NCI-H1105 treated with DMSO at 0.1 percent for 48 hours (cell line): ENCODE measurements around the gene PPP1R12B.
"Not testable (repeated sequence)": the region's sequence is repeated elsewhere in the genome, so short reads cannot be mapped to it uniquely, and the experiment has no call there.

Source experiments
- DNase-seq: peaks from one replicate; lab custom pipeline; 2025; lab: John Stamatoyannopoulos, UW

Gene PPP1R12B

DNA sequence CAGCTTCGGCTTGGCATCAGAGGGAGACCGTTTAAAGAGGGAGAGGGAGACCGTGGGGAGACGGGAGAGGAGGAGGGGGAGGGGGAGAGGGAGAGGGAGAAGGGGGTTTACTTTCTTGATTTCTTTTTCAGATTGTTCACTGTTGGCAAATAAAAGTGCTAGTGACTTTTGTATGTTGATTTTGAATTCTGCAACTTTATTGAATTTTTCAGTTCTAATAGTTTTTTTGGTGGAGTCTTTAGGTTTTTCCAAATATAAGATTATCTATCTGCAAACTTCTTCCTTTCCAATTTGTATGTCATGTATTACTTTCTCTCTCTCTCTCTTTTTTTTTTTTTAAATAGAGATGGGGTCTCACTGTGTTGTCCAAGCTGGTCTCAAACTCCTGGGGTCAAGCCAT lies 104.0 kb downstream of the PPP1R12B start:
- no peak for DNase-seq

DNA sequence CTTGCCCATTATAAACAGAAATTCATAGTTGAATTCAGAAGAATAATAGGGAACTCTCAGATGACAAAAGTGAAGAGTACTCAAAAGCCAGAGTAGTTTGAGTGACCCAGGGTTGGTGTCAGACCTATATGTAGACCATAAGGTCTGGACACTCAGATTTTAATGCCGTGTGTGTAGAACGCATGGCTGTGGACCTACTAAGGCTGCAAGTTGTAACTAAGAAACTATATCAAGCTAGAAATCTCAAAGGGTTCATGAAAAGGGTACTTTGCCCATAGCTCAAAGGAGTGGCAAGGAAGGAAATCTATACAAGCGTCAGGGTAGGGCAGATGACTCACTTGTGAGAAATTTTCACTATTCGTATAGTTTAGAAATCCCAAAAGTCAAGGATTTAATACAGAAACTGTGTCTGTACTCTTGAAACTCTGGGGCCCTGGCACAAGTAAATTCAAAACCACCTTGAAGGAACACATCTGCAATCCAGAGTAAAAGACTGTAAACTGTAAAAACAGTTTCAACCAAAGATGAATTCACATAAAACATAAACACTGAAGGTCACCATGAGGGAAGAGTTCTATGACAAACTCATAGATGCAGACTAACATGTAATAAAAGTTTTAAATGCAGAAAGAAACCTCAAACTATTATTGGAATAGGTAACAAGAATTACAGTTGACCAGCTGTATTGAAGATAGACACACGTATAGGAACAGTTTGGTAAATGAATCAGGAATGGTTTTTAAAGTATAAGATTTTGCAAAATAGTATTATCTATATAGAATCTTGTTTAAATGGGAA lies 108.1 kb downstream of the PPP1R12B start:
- not testable (repeated sequence) for DNase-seq

DNA sequence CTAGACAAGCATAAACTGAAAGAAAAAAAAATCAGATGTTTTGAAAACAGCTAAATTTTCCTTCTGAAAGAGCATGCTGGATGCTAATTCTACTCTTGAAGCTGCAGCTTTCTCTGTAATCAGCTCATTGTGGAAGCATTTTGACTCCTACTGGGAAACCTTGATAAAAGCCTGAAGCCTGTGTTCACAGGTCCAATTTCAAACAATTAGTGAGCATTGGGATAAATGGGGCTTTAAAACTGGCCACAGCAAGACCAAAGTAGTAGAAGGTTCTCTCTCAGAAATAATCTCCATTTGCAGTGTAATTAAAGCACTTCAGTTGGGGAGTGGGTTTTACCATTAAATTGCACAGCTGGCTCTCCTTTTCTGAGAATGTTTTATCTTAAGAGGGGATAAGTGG lies 110.2 kb downstream of the PPP1R12B start:
- DNase-seq, result peak; percentile 39

DNA sequence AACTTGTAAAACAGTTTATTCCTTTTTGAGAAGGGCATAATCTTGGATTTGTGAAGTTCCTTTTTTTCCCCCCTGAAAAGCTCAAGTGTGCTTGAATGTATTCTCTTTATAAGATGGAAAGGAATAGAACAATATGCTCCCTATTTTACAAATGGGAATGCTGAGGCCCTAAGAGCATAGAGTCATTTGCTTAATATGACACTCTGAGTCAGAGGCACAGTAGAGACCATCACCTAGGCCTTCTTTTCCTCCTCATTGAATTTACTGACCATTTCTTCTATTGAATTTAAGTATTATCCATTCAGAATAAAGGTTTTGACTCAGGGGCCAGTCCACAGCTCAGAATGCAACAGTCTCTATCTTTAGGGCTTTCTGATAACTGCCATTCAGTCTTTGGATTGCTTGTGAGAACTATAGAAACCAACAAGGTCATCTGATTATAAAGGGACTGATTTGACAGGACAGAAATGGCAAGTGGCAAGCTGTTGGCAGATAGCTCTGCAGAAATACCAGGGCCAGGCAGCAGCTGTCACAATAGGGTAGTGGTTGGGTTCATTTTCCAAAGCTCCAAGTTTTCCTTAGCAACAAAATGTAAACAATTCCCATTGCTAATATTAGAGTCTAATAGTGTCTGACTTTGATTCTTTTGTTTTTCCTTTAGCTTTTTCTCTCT lies 111.1 kb downstream of the PPP1R12B start:
- not testable (repeated sequence) for DNase-seq

DNA sequence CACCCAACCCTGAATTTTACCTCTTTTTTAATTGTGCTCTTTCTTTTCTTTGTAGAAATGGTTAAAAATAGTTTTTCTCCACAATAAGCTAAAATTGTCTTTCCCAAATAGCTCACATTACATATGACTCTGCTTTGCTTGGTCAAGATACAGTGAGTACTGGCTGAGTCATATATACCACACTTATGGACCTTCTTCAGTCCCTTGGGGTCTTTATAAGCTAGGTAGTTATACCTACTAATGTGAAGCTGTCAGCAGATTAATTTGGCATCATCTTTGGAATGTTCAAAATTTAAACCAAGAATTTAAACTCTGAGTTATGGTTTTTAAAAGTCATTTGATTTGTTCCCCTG lies 111.6 kb downstream of the PPP1R12B start:
- DNase-seq, result not testable (repeated sequence)

DNA sequence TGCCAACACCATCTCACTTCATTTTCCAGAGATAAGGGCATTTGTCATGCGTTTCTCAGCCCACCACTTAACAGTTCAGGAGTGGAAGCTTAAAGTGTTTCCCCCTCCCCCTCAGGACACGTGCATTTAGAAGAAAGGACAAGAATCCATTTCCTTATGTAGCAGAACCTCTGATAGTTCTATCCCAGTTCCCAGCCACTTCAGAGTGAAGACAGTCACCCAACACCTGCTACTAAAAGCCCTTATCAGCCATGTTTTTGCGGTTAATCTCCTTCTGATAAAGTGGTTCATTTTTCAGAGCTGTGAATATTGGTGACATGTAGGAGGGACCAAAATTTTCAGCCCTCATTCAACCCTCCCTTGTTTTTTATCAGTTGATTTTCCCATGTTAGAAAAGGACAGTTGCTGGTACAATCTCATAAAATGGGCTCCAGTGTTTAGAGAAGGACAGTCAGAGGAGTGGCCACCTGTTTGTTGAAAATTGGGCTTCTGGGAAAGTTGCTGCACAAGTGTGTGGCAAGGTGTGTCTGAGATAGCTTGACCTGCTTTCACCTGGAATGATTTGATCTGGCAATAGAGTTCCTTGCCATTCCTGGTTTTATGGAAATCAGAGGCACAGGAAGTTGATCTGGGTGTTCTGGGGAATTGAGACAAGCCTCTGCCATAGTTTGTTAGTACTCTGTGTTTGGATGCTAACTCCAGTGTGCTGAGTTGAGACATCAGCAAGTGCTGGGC lies 114.0 kb downstream of the PPP1R12B start:
- no peak for DNase-seq

DNA sequence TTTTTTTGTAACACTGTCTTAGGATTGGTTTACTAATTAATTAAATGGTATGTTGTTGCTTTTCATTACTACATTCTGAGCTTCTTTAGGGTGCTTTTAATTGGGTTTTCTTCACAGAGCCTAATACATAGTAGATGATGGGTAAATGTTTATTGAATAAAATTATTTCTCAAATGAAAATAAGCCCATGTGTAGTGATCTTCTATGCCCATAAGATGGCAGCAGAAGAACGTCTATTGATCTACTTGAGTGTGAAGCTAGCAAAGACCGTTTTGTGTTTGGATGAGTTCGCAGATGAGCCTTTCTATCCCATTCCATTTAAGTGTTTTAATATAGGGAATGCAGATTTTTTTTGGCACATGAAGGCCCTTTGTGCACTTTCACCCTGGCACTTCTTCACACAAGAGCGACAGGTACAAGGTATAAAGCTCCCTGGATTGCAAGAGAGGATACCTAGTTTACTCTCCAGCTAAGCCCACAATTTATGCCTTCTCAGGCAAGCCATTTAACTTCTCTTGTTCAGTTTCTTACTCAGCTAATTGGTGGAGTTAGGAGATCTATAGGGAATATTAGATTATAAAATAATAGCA lies 115.7 kb downstream of the PPP1R12B start:
- peak; percentile 10 for DNase-seq

DNA sequence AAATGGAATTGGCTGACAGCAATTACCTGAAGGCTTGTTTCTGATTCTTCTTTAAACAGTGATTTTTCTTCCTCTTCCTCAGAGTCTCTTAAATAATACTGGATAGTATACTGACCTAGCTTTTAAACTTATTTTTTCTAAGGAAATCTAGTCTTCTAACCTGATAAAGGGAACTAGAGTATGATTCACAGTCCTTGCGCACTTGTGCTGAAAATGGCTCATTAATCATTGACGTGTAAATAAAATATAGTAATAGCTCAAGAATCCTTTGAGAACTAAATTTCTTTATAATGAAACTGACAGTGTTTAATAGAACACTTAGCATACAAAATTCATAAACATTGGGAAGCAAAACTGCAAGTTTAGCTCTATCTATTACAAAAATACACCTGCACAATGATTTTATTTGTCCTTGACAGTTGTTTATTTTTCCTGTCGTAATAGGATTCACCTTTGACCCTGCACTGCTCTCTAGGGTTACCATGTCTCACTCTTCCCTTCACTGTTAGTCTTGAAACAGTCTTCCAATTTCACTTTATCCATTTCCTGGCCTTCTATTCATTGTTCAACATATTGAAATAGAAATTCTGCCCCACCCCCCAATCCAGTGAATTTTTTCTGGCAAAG lies 117.3 kb downstream of the PPP1R12B start:
- not testable (repeated sequence) for DNase-seq

DNA sequence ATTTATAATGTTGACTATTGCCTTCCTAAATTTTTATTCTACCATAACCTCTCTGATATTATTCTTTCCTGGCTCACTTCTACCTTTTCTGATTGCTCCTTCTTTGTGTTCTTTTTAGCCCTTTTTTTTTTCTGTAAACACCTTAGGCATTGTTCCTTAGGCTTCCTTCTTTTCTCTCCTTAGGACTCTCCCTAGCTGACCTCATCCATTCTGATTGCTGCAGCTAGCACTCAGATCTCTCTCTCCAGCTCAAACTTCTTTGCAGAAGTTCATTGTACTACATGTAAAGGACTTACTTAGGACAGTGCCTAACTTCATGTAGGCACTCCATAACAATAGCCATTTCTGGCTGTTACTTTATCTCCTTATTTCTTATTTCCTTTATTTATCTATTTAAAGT lies 117.8 kb downstream of the PPP1R12B start:
- DNase-seq, result not testable (repeated sequence)

DNA sequence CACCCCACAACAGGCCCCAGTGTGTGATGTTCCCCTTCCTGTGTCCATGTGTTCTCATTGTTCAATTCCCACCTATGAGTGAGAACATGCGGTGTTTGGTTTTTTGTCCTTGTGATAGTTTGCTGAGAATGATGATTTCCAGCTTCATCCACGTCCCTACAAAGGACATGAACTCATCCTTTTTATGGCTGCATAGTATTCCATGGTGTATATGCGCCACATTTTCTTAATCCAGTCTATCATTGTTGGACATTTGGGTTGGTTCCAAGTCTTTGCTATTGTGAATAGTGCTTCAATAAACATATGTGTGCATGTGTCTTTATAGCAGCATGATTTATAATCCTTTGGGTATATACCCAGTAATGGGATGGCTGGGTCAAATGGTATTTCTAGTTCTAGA lies 118.9 kb downstream of the PPP1R12B start:
- DNase-seq, result not testable (repeated sequence)

DNA sequence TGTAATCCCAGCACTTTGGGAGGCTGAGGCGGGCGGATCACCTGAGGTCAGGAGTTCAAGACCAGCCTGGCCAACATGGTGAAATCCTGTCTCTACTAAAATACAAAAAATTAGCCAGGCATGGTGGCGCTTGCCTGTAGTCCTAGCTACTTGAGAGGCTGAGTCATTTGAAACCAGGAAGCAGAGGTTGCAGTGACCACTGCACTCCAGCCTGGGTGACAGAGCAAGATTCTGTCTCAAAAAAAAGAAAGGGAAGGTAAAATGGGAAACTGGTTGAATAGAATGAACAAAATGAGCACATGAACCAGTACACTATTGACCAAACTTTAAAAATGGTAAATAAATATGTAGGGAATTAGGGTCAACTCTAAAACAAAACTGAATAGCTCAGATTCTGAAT lies 120.2 kb downstream of the PPP1R12B start:
- DNase-seq, result not testable (repeated sequence)

DNA sequence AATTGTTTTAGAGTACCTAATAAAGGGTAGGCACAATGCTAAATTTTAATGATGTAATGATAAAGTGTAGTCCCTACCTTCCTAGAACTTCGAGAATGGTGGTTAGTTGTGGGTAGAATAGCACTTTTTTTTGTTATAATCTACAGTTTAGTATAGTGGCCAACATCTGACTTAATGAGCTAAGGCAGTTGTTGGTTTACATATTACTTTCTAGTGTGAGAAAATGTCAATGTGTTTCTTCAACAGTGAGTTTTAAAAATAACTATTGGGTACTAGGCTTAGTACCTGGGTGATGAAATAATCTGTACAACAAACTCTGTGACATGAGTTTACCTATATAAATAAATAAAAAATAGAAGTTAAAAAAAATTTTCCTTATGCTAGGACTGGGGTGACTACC lies 120.6 kb downstream of the PPP1R12B start:
- DNase-seq, result not testable (repeated sequence)

DNA sequence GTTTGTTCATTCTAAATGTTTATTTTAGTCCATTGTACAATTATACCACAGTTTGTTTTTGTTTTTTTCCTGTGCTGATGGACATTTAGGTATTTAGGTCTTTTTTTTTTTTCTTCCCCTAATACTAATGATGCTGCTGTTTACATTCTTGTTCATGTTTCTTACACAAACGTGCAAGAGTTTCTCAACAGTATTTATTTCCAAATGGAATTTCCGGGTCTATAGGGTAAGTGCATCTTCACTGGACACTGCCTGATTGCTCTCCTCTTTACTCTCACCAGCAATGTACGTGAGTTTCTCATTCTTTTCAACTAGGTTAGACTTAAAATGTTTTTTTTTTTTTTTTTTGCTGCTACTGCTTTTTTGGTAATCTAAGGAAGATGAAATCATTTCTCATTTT lies 122.7 kb downstream of the PPP1R12B start:
- no peak for DNase-seq

DNA sequence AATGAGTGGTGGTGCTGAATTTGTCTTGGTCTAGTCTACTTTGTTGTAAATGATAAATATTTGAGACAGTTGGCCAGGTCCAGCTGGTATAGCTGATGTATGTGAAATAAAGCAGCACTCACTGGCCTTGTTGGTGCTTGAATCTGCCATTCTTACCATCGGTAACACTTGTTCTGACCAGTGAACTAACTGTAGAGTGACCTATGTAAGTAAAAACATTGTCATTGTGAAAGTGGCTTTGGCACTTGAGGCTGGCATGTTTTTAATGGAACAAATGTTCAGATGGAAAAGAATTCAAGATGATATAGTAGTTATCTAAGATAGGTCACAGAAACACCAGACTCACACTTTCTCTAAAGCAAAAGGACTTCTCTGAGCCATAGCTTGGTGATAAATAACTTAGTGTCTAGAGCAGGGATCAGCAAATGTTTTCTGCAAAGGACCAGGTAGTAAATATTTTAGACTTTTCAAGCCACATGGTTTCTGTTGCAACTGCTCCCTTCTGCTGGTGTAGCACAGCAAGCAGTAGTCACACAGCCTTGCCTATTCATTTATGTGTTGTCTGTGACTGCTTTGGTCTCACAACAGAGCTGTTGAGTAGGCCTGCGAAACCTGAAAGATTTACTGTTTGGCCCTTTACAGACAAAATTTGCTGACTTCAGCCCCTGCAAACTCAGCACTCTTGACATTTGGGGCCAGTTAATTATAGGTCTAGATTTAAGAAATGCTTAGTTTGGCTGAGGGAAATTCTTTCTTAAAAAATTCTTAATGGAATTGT lies 124.0 kb downstream of the PPP1R12B start:
- not testable (repeated sequence) for DNase-seq

DNA sequence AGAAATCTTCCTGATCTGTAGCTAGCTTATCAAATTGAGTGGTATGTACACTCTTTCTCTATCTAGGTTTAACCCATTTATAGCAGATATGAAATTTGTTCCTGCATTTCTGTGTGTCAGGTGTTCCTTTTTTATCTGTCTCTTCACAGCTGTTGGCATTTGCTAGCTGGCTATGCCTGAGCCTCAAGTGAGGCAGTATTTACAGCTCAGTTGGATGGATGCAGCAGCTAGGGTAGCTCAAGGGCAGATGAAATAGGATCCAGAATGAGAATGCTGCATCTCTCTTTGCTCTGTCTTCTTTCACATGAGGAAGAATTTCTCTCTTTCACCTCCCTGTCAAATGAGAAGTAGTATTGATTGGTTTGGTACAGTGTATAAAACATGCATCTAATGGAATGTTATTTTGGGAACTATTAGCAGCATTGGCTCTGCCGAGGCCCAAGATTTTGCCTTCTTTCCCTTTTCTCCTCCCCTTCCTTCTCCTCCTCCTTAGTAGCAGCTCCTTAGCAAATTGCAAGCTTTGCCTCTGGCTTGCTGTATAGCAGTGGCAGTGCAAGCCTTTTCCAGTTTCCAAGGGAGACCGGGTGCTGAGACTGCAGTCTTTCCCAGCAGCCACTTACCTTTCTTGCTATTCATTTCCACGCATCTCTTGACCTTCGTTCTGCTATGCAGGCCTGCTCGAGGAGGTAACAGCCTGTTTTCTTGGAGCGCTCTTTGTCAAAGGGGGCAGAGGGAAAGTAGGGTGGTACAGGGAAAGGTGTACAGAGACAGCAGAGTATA lies 125.0 kb downstream of the PPP1R12B start:
- DNase-seq, result not testable (repeated sequence)

DNA sequence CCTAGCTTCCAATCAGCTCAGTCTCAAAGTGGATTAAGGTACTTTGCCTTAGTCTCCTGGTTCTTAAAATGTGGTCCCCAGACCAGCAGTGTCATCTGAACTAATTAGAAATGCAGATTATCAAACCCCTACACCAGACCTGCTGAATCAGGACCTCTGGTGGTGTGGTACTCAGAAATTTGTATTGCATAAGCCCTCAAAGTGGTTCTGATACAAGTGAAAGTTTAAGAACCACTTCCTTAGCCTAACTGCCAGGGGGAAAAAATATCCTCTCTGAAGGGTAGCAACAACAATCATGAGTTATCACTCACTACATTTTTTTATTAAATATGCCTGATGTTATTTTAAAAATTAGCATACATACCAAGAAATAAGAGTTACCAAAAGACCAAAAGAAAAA lies 131.2 kb downstream of the PPP1R12B start:
- DNase-seq, result not testable (repeated sequence)

DNA sequence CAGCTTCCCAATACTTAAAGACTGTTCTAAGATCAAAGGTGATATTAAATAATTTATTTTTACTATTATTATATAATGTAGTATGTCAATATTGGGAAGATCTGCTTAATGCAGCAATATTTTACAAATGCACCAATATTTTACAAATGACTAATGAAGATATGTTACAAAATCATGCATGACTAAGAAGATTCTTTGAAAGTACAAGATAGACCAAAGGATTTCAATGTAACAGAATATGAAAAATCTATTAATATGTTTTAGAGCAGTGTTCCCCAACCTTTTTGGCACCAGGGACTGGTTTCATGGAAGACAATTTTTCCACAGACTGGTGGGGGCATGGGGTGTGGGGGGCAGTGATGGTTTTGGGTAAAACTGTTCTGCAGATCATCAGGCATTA lies 132.1 kb downstream of the PPP1R12B start:
- not testable (repeated sequence) for DNase-seq

DNA sequence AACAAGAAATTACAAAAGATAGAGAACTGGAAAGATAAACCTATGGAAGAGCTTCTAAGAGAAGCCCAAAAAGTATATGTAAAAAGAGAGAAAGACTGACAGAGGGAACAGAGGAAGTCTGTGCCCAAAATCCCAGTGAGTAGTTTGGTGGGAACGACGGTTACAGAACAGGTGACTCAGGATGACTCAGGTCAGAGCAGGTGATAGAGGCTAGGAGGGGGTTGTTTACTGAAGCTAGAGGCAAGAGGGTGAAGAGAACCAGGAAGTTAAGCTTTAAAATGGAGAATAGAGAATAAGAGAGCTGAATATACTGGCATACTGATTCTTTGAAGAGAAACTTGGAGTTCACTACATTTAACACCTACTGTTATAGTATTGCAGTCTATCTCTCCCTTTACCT lies 134.9 kb downstream of the PPP1R12B start:
- DNase-seq, result not testable (repeated sequence)

DNA sequence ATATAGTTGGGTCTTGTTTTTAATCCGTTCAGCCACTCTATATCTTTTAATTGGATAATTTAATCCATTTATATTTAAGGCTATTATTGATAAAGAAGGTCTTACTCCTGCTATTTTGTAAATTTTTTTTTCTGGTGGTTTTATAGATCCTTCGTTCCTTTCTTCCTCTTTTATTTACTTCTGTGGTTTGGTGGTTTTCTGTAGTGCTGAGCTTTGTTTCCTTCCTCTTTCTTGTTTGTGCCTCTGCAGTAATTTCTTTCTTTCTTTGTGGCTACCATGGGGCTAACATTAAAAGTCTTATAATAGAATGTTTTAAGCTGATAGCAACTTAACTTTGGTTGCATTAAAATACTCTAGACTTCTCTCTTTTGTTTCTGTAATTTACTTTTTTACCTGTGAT lies 135.5 kb downstream of the PPP1R12B start:
- DNase-seq, result not testable (repeated sequence)

DNA sequence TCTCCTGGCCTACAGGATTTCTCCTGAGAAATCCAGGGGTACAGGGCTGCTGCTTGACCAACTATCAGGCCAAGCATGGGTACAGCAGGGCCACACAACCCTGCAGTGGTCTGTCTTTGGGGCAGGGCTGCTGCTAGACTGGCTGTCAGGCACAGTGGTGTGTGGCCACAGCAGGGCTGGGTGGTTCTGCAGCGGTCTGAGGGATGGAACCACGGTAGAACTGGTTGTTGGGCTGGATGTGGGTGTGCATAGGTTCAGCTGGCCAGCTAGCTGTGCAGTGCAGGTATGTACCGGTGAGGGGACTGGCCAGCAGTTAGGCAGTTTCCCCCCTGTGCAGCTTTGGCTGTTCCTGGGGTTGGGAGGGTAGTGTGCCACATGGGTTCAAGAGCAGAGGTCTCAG lies 136.3 kb downstream of the PPP1R12B start:
- not testable (repeated sequence) for DNase-seq
